Measurements from ENCODE around the gene DRAP1. TPM values are rescaled to one million over a fixed set of nuclear protein-coding genes. Genes with fewer than 3 reads are reported as not detected.

The DRAP1 gene
- total RNA-seq, 1 experiment from 2014 or later = 105 TPM

DNA sequence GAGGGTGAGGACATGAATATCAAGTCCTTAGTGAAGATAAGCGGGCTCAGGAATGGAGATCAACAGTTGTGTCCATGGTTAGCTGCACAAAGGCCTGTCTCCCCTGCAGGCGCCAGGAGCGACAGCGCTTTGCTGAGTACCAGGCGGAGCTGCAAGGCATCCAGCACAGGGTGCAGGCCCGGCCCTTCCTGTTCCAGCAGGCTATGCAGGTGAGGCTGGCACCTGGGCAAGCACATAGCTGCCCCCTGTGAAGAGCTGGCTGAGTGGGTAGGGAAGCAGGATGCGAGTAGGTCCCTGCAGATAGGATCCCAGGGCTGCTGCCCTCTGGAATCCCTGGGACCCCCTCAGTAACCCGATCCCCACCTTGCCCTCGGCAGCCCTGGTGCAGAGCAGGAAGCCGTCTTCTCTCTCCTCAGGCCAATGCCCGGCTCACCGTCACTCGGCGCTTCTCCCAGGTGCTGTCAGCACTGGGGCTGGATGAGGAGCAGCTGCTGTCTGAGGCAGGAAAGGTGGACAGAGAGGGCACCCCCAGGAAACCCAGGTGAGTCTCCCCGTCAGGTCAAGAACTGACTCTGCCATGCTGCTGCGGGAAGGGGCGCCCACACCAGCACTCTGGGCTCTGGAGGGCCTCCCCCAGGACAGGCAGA, 39.7 kb downstream of the DRAP1 start:
- H3K23me2 ChIP-seq (ENCODE audit: insufficient read length, low read depth, low read length, poor library complexity, severe bottlenecking) = peaks cover 3% of the 10 kb centered on the region
- no peak overlapping the region for H3K23ac ChIP-seq (ENCODE audit: insufficient read length, low read depth, low read length)
- DNase-seq = no peak
- no CpG with 5 or more reads among the region's 17 CpGs for WGBS (ENCODE audit: extremely low coverage, insufficient read length, low lambda C conversion rate)
- no peak overlapping the region for H4K5ac ChIP-seq (ENCODE audit: insufficient read length, low read depth, low read length)
- no peak overlapping the region for H4K91ac ChIP-seq (ENCODE audit: insufficient read length, low read depth, low read length)
- H3K79me1 ChIP-seq (ENCODE audit: insufficient read depth, low read depth, low read length, poor library complexity, severe bottlenecking) = peaks cover 5% of the 10 kb centered on the region
- H2BK20ac ChIP-seq (ENCODE audit: low read depth, low read length, poor library complexity, severe bottlenecking) = no peak overlapping the region
- Mint-ChIP-seq H3K9me3 (no peaks in the 10 kb centered on the region; a peak in 1 of 5 replicates), H3K4me3 (peak overlapping the region in 1 of 2 experiments; percentile 26; a peak in 1 of 5 replicates), H3K4me1 (peaks cover 11 to 16% of the 10 kb centered on the region in 2 experiments), H3K36me3 (ENCODE audit: insufficient read depth in 1 of 3, low read depth in 3 of 3) (peaks cover 3 to 14% (median 8%) of the 10 kb centered on the region in 3 experiments; a peak in 6 of 7 replicates), H3K27me3 (ENCODE audit: low read depth) (no peaks in the 10 kb centered on the region; the same call in 1 of the 2 replicates), H3K27ac (peak overlapping the region; percentile 15 to 76 (median 53); a peak in 2 of 7 replicates)
- no peak overlapping the region for H3K4ac ChIP-seq (ENCODE audit: low read depth, low read length)
- H2BK15ac ChIP-seq (ENCODE audit: low read depth, low read length) = no peak overlapping the region
- no peak overlapping the region for H2BK120ac ChIP-seq (ENCODE audit: low read depth, low read length, poor library complexity, severe bottlenecking)
- H2AFZ ChIP-seq (ENCODE audit: low read length) = no peak overlapping the region
- no peaks in the 10 kb centered on the region for H4K20me1 ChIP-seq (ENCODE audit: control insufficient read depth, insufficient read depth, insufficient read length)
- H3K79me2 ChIP-seq (ENCODE audit: insufficient read depth, low read length) = peaks cover 10% of the 10 kb centered on the region; the same call in 1 of the 2 replicates
- no peak overlapping the region for H4K8ac ChIP-seq (replicated peaks; ENCODE audit: insufficient read length, low read depth, low read length)
- H3K27ac ChIP-seq (ENCODE audit: insufficient read length, low read depth, low read length) = no peak overlapping the region
- no peak overlapping the region for H2BK5ac ChIP-seq (ENCODE audit: insufficient read length, low read length)
- no peak overlapping the region for H3K56ac ChIP-seq (ENCODE audit: insufficient read length, low read depth, low read length)
- H3K27me3 ChIP-seq (ENCODE audit: insufficient read depth, low read length) = no peaks in the 10 kb centered on the region
- H3K9ac ChIP-seq (ENCODE audit: extremely low read depth, insufficient read length, low read length) = no peak overlapping the region
- H3K4me2 ChIP-seq (ENCODE audit: insufficient read depth, insufficient read length, low read length) = no peak overlapping the region
- TF ChIP-seq, protein P1, sequence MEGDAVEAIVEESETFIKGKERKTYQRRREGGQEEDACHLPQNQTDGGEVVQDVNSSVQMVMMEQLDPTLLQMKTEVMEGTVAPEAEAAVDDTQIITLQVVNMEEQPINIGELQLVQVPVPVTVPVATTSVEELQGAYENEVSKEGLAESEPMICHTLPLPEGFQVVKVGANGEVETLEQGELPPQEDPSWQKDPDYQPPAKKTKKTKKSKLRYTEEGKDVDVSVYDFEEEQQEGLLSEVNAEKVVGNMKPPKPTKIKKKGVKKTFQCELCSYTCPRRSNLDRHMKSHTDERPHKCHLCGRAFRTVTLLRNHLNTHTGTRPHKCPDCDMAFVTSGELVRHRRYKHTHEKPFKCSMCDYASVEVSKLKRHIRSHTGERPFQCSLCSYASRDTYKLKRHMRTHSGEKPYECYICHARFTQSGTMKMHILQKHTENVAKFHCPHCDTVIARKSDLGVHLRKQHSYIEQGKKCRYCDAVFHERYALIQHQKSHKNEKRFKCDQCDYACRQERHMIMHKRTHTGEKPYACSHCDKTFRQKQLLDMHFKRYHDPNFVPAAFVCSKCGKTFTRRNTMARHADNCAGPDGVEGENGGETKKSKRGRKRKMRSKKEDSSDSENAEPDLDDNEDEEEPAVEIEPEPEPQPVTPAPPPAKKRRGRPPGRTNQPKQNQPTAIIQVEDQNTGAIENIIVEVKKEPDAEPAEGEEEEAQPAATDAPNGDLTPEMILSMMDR (conservative IDR thresholded peaks at IDR 0.05) = no peak
- H2BK12ac ChIP-seq (ENCODE audit: insufficient read length, low read depth, low read length) = no peak overlapping the region
- H3K9me3 ChIP-seq (ENCODE audit: control insufficient read depth, low read depth, low read length) = no peaks in the 10 kb centered on the region
- no peak overlapping the region; the same call in 1 of the 2 replicates for H3K14ac ChIP-seq (ENCODE audit: insufficient read depth, low read length)
- H2AK5ac ChIP-seq (ENCODE audit: insufficient read length, low read length) = no peak overlapping the region
- H3T11ph ChIP-seq (ENCODE audit: low read length) = no peak overlapping the region
- H3K18ac ChIP-seq (ENCODE audit: insufficient read length, low read depth, low read length) = no peak overlapping the region
- H3K4me1 ChIP-seq (ENCODE audit: insufficient read depth, low read length) = peaks cover 3% of the 10 kb centered on the region; the same call in 1 of the 2 replicates

Measured in H9 (cell line).